Measurements from ENCODE around the gene BRD3OS.

- TF ChIP-seq, protein P1, sequence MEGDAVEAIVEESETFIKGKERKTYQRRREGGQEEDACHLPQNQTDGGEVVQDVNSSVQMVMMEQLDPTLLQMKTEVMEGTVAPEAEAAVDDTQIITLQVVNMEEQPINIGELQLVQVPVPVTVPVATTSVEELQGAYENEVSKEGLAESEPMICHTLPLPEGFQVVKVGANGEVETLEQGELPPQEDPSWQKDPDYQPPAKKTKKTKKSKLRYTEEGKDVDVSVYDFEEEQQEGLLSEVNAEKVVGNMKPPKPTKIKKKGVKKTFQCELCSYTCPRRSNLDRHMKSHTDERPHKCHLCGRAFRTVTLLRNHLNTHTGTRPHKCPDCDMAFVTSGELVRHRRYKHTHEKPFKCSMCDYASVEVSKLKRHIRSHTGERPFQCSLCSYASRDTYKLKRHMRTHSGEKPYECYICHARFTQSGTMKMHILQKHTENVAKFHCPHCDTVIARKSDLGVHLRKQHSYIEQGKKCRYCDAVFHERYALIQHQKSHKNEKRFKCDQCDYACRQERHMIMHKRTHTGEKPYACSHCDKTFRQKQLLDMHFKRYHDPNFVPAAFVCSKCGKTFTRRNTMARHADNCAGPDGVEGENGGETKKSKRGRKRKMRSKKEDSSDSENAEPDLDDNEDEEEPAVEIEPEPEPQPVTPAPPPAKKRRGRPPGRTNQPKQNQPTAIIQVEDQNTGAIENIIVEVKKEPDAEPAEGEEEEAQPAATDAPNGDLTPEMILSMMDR (IDR thresholded peaks at IDR 0.05; ENCODE audit: low read depth, low read length): no peak
- TF ChIP-seq EZH2phosphoT487 (IDR thresholded peaks at IDR 0.05; ENCODE audit: low read depth): no peak
Measured at GRCh38 chr9:134056483-134057306, 31.4 kb downstream of the BRD3OS start.

All from OCI-LY3 (cell line).